Measurements from ENCODE around the gene MRPS6.

MRPS6 gene

GRCh38 chr21:34071683-34072082 lies 1.7 kb upstream of the MRPS6 start:
- no peak for DNase-seq (ENCODE audit: low read depth)

- no peak for DNase-seq (ENCODE audit: low read depth)
Measured at GRCh38 chr21:34072145-34073031, 990 bp upstream of the MRPS6 start.

- DNase-seq (ENCODE audit: low read depth): no peak
Measured at GRCh38 chr21:34073749-34074282, 438 bp downstream of the MRPS6 start.

GRCh38 chr21:34074283-34075090 lies 1.1 kb downstream of the MRPS6 start:
- no peak for DNase-seq (ENCODE audit: low read depth)

DNA sequence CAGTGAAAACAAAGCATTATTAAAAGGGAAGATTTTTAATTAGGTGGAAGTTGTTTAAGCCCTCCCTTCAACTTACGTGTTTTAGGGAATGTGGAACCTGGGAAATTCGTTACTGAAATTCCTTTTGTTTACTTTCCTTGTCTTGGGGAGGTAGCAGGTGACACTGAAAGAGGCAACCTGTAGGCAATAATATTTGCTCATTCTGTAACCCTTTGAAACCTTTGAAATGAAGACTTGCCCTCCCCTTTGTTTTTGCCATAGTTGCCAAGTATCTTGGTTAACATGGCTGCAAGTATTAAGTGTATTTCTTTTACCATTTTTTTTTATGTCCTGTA lies 1.7 kb downstream of the MRPS6 start:
- DNase-seq (ENCODE audit: low read depth): no peak

DNA sequence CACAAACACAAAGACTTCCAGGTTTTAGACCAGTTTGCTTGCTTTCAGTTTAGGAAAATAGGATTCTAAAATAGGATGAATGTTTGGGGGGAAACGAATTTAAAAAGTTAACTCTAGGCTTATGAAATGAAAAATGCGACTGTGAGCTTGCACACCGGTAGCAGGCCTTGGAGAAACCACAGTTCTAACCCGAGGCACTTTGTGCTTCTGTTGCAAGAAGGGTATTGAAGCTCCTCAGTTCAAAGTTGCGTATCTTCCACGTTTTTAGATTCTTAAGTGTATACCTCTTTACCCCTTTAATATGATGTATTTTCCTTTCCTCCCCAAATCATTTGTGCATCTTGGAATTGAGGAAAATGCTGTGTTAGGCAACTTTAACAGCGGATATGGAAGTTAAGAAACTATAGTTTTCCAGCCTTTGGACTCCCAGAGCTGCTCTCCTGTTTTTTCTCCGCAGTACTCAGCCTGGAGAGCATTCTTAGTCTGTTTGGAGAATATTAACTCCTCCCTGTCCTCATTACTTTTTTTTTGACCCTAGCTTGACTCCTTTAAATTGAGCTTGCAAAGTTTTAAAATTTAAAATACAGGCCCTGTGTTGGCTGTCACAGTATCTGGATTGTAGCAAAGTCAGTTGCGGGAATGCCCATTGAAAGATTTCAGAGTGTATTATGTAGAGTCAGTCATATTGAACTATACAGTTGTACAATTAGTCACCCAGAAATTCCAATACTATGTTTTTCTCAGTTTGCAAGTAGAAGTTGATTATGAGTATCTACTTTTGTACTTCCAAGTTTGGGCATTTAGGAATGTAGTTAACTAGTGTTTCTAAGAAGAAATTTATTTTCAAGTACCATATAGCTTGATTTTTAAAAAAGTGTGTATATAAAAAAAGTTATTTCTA lies 2.6 kb downstream of the MRPS6 start:
- no peak for DNase-seq (ENCODE audit: low read depth)

- DNase-seq (ENCODE audit: low read depth): no peak
Measured at GRCh38 chr21:34076835-34077234, 3.5 kb downstream of the MRPS6 start.

DNA sequence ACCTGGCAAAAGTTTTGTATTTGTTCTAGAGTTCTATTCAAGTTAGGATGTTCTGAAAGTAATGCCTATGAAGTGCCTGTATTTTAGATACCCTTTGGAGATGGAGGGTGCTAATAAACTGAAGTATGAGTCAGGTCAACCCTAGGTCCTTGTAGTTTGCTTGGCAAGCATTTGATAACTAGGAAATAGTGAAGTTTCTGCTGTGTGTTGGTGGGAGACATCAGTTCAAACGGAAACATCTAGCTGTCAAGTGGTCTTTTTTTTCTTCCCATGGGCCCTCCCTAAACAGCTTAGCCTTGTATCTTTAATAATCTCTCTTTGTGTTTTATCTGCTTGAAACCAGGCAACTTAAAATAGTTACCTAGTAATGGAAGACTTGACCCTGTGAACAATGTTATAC lies 4.5 kb downstream of the MRPS6 start:
- DNase-seq (ENCODE audit: low read depth): no peak

GRCh38 chr21:34078915-34079314 lies 5.5 kb downstream of the MRPS6 start:
- no peak for DNase-seq (ENCODE audit: low read depth)

DNA sequence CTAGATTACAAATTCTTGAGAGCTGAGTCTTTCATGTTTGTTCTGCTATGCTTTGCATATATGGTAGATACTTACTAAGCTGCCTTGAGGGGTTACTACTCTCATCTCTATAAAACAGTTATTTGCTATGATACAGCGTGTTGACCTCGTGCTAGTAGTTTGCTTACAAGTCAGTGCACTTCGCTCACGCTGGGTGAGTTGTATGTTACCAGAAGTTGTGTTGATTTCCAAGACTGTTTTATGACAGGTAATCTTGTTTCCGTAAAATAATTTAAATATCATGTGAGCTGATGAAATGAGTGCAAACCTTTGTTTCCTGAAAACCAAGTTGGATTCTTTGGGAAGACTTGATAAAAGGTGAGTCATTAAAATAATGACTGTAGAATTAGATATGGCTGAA lies 7.3 kb downstream of the MRPS6 start:
- no peak for DNase-seq (ENCODE audit: low read depth)

DNA sequence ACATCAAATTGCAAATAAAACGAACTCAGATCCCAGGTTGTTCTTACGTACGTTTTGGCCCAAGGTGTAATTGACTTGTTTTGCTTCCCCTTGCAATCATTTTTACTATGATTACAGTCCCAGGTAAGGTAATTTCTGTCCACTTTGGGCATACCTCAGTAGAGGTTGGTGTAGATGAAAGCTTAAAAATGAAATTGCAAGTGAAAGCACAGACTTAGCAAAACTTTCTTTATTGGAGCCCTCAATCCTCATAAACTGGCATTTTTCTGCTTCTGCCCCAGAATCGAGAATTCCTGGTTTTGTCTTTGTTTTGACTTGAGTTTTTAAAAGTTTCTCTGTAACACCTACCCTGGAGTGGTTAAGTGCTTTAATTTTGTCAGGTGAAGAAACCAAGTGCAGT lies 9.4 kb downstream of the MRPS6 start:
- DNase-seq (ENCODE audit: low read depth): no peak

DNA sequence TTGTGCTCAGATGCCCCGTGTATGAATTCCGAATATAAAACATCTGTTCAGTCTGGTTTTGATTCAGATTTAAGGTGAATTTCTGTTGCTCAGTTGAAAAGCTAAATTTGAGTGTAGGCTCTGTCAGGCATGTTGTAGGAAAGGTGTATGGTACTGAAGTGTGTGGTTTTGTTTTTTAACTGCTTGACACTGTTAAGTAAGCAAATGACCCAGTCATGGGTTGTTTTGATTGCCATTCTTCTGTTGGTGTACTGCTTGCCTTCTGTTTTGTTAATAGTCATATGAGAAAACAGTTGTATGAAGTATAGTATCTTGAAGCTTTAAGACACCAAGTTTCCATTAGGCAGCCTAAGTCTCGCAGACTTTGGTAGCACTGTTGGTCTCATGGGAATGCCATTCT lies 10.0 kb downstream of the MRPS6 start:
- DNase-seq (ENCODE audit: low read depth): no peak

DNA sequence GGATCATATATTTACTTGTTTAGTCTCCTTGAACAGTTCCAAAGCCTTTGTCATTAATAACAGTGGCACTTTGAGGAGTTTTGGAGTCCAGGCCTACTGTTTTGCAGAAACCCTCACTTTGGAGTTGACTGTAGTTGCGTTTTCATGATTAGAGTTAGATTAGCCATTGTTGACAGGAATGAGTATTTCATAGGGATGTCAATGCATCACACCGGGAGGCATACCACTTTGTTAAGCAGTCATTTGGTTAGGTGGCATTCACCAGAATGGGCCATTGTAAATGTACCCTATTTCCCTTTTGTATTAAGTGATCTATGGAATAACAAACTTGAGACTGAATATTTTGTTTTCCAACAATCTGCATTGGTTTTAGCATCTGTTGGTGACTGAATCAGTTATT lies 11.8 kb downstream of the MRPS6 start:
- DNase-seq (ENCODE audit: low read depth): no peak

- no peak for DNase-seq (ENCODE audit: low read depth)
Measured at GRCh38 chr21:34086887-34087306, 13.5 kb downstream of the MRPS6 start.

DNA sequence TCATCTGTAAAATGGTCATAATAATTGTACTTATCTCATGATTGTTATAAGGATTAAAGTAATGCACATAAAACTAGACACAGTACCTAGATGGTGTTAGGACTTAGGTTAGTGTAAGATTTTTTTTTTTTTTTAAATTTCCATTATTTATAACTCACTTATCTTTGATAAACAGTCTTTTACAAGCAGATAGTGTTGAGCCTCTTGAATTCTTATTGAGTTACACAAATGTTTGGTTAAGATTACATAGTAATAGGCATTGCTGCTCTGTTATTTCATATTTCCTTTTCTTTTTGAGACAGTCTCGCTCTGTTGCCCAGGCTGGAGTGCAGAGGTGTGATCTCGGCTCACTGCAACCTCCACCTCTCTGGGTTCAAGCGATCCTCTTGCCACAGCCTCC lies 15.4 kb downstream of the MRPS6 start:
- DNase-seq (ENCODE audit: low read depth): no peak

- no peak for DNase-seq (ENCODE audit: low read depth)
Measured at GRCh38 chr21:34091032-34091431, 17.7 kb downstream of the MRPS6 start.

DNA sequence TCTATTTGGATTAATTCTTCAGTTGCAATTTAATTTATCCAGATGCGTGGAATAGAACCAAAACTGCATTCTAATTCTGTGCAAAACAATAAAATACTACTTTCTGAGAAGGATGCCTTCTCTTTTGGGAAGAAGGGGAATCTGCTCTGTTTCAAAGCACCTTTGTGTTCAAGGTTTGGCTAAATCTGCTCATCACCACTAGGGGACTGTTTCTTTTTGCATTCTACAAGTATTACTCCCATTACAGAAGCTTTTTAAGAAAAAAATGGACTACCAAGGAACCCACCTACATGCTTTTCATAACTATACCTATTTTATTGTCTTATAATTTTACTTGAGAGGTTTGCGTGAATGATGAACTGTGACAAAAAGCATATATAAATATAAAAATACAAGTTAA lies 18.2 kb downstream of the MRPS6 start:
- no peak for DNase-seq (ENCODE audit: low read depth)

DNA sequence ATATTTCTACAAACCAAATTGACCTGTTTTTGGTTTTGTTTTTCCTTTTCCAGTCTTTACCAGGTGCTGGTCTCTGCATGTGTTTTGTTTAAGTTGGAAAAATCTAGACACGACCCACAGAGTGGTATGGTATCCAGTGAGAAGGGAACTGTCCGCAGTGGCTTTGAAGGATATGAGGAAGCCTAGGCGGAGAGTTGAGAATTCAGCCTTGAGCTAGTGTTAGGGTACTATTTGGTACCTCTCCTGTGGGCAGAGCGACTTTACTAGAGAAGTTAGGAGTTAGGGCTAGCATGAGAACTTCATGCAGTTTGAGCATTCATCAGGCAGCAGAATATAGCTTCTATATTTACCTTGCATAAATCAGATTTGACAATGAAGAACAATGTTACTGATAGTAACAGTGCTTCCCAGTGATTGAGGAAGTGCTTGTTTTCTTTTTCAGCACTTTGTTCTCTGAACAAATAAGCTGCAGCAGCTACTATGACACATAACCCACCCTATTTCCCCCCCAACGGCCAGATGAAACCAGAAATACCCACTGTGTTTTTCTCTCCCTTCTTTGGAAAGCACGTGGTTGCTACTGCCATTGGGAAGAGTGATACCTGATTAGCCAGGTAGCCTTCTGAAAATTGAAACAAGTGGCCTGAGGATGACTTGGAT lies 19.0 kb downstream of the MRPS6 start:
- DNase-seq (ENCODE audit: low read depth): no peak

DNA sequence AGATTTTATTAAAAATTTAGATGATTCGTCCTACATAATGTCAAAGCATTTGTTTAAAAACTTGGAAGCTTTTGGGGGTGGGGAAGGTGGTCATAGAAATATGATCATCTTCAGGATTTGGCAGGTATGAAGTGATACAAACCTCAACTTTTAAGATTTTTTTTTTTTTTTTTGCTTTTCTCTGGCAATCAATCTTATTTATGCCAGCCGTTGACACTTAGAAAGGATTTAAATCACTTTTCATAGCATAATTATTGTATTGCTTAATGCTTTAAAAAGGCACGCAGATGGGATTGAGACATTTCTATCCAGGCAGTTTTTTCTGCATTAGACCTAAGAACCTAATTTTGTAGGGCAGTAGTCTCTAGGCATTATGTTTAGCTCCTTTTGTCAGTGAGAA lies 19.7 kb downstream of the MRPS6 start:
- DNase-seq (ENCODE audit: low read depth): no peak

GRCh38 chr21:34094949-34095348 lies 21.6 kb downstream of the MRPS6 start:
- DNase-seq (ENCODE audit: low read depth): no peak

DNA sequence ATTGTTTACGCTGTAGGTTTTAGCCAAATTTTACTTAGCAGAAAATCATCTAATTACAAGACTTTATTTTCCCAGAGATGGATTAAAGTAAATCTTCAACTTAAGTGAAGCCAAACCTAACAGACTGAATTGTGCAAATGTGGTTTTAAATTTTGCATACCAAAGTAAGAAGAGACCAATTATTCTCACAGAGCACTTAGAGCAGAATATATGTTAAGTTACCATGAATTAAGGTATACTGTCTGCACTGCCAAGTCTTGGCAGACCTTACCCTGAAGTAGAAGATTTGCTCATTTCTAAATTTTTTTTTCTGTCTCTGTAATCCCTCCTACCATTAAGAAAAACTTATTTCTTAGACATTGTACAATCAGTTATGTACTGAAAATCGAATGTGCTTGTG lies 24.1 kb downstream of the MRPS6 start:
- DNase-seq (ENCODE audit: low read depth): no peak

- DNase-seq (ENCODE audit: low read depth): no peak
Measured at GRCh38 chr21:34100337-34100736, 27.0 kb downstream of the MRPS6 start.

Measured in GM04503 (cell line).